ENCODE data around the gene ADGRG6.
A peak's percentile ranks its signal among the peaks of the same experiment; 100 is the strongest.

DNA sequence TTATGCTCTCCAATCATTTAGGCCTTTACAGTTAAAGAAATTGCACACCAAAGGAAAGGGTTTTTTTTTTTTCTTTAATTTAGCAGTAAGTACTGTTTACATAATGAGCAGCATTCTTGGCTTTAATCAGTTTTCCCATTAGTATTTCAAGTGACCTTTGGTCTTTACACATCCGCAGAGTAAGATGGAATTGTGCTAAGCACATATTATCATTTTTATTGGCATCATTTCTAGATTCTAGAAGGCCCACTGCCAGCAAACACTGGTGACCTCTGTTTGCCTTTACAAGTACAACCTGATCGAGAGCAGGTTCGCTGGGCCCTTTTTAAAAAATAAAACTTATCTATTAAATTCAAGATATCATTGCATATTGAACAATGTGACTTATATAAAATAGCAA lies 104.3 kb downstream of the ADGRG6 start:
- TF ChIP-seq, protein P1, sequence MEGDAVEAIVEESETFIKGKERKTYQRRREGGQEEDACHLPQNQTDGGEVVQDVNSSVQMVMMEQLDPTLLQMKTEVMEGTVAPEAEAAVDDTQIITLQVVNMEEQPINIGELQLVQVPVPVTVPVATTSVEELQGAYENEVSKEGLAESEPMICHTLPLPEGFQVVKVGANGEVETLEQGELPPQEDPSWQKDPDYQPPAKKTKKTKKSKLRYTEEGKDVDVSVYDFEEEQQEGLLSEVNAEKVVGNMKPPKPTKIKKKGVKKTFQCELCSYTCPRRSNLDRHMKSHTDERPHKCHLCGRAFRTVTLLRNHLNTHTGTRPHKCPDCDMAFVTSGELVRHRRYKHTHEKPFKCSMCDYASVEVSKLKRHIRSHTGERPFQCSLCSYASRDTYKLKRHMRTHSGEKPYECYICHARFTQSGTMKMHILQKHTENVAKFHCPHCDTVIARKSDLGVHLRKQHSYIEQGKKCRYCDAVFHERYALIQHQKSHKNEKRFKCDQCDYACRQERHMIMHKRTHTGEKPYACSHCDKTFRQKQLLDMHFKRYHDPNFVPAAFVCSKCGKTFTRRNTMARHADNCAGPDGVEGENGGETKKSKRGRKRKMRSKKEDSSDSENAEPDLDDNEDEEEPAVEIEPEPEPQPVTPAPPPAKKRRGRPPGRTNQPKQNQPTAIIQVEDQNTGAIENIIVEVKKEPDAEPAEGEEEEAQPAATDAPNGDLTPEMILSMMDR (IDR thresholded peaks at IDR 0.05; ENCODE audit: extremely low read depth in 1 of 2, insufficient read depth in 1 of 2, low read depth in 1 of 2, low read length in 2 of 2): no peak
- TF ChIP-seq POLR2A (IDR thresholded peaks at IDR 0.05; ENCODE audit: low read depth, low read length) (peak; percentile 41), JUN (IDR thresholded peaks at IDR 0.05; ENCODE audit: borderline replicate concordance, insufficient read depth, insufficient read length, low read depth) (peak; percentile 60), FOS (IDR thresholded peaks at IDR 0.05; ENCODE audit: borderline replicate concordance, insufficient read depth, low read length) (peak; percentile 42), EZH2 (IDR thresholded peaks at IDR 0.05; ENCODE audit: borderline replicate concordance, low read depth, low read length, severe bottlenecking) (no peak)

Data from endothelial cell of umbilical vein (primary cell).